Measurements from ENCODE around the gene PSTPIP1. TPM values are rescaled to one million over a fixed set of nuclear protein-coding genes. Genes with fewer than 3 reads are reported as not detected.

PSTPIP1 gene
- total RNA-seq: 22.1 TPM
- polyA plus RNA-seq (ENCODE audit: insufficient read depth, low read depth, low replicate concordance): 2.2 TPM
- long read RNA-seq, donor 1: 0 reads
- long read RNA-seq, donor 2: 0 reads
- long read RNA-seq, donor 3: 0 reads
- long read RNA-seq, donor 4: 0 reads
- long read RNA-seq, donor 5: 0 reads
- long read RNA-seq, donor 6: 0 reads
- long read RNA-seq, donor 7, transcript PSTPIP1-203 (15 exons, 1,896 nt): major isoform, 5 of 10 reads
- long read RNA-seq, donor 7, partial matches to known transcripts: 2 of 10 reads
- long read RNA-seq, donor 7, other reads (novel, unspliced or antisense): 1 of 10 reads
- long read RNA-seq, donor 8: 0 reads
- long read RNA-seq, donor 9, partial matches to known transcripts: 0 of 1 reads
- long read RNA-seq, donor 9, other reads (novel, unspliced or antisense): 0 of 1 reads
- long read RNA-seq, donor 10: 0 reads

- Histone ChIP-seq H3K9ac (ENCODE audit: low read length in 3 of 3) (no peak within 1 kb of the TSS), H3K4me3 (ENCODE audit: low read length in 3 of 3) (no peak within 1 kb of the TSS), H3K27me3 (ENCODE audit: control insufficient read depth, insufficient read depth, low read length) (no peaks in the 10 kb centered on the region), H3K27ac (ENCODE audit: low read depth in 2 of 2, low read length in 2 of 2) (peak within 1 kb of the TSS in 1 of 2 donors; percentile 41), H3K9me3 (ENCODE audit: control insufficient read depth in 2 of 3, insufficient read depth in 1 of 3, low read length in 3 of 3) (no peaks in the 10 kb centered on the region), H3K36me3 (ENCODE audit: control insufficient read depth in 2 of 3, insufficient read depth in 3 of 3, low read length in 3 of 3) (no peaks in the 10 kb centered on the region), H3K4me1 (ENCODE audit: control insufficient read depth in 2 of 3, insufficient read depth in 2 of 3, low read depth in 1 of 3, low read length in 3 of 3) (no peaks in the 10 kb centered on the region)
- DNase-seq: peak in 2 of 5 donors; percentile 26 to 81
- no peak for FAIRE-seq
- intact Hi-C loops (cut with DNase I): no loop called here
- TF ChIP-seq CTCF (IDR thresholded peaks at IDR 0.05; ENCODE audit: borderline replicate concordance, extremely low read depth, insufficient read depth): no peak
Observed at GRCh38 chr15:76994971-76995945, at the start of gene PSTPIP1. Gene PSTPIP1 (plus strand): TSS chr15:76995126. CDS start chr15:76995574, 448 bp downstream.

GRCh38 chr15:76945494-76946093, 49.3 kb upstream of the PSTPIP1 start:
- Histone ChIP-seq H3K9ac (ENCODE audit: low read length in 3 of 3) (no peak overlapping the region), H3K9me3 (ENCODE audit: control insufficient read depth in 2 of 3, insufficient read depth in 1 of 3, low read length in 3 of 3) (no peaks in the 10 kb centered on the region), H3K4me3 (ENCODE audit: low read length in 3 of 3) (no peak overlapping the region), H3K4me1 (ENCODE audit: control insufficient read depth in 2 of 3, insufficient read depth in 2 of 3, low read depth in 1 of 3, low read length in 3 of 3) (no peaks in the 10 kb centered on the region), H3K36me3 (ENCODE audit: control insufficient read depth in 2 of 3, insufficient read depth in 3 of 3, low read length in 3 of 3) (peaks cover 3 to 17% (median 4%) of the 10 kb centered on the region in 3 donors), H3K27me3 (ENCODE audit: control insufficient read depth, insufficient read depth, low read length) (no peaks in the 10 kb centered on the region), H3K27ac (ENCODE audit: low read depth in 2 of 2, low read length in 2 of 2) (no peak overlapping the region)
- intact Hi-C loops (cut with DNase I): no loop called here
- DNase-seq: no peak
- TF ChIP-seq CTCF (IDR thresholded peaks at IDR 0.05; ENCODE audit: borderline replicate concordance, extremely low read depth, insufficient read depth): no peak
- FAIRE-seq: no peak

GRCh38 chr15:76947454-76947853, 47.5 kb upstream of the PSTPIP1 start:
- Histone ChIP-seq H3K4me3 (ENCODE audit: low read length in 3 of 3) (no peak overlapping the region), H3K4me1 (ENCODE audit: control insufficient read depth in 2 of 3, insufficient read depth in 2 of 3, low read depth in 1 of 3, low read length in 3 of 3) (no peaks in the 10 kb centered on the region)
- no peak for FAIRE-seq

More at GRCh38 chr15:76947454-76947853, 47.5 kb upstream of the PSTPIP1 start:
- Histone ChIP-seq H3K9ac (ENCODE audit: low read length in 3 of 3) (no peak overlapping the region), H3K27ac (ENCODE audit: low read depth in 2 of 2, low read length in 2 of 2) (no peak overlapping the region), H3K27me3 (ENCODE audit: control insufficient read depth, insufficient read depth, low read length) (no peaks in the 10 kb centered on the region), H3K36me3 (ENCODE audit: control insufficient read depth in 2 of 3, insufficient read depth in 3 of 3, low read length in 3 of 3) (peaks cover 3 to 21% (median 6%) of the 10 kb centered on the region in 3 donors), H3K9me3 (ENCODE audit: control insufficient read depth in 2 of 3, insufficient read depth in 1 of 3, low read length in 3 of 3) (no peaks in the 10 kb centered on the region)
- TF ChIP-seq CTCF (IDR thresholded peaks at IDR 0.05; ENCODE audit: borderline replicate concordance, extremely low read depth, insufficient read depth): no peak
- intact Hi-C loops (cut with DNase I): no loop called here
- DNase-seq: no peak
